WTC11 (cell line): ENCODE measurements around the gene LRRIQ1. TPM values are rescaled to one million over a fixed set of nuclear protein-coding genes. Genes with fewer than 3 reads are reported as not detected.

Source experiments
- ATAC-seq: fragments of 200-7000 bp; cut with Tn5 transposase; 2 replicates; pipeline ENCODE4 v1.10.0; 2021; ENCODE audit warnings: mild to moderate bottlenecking, moderate library complexity
- CTCF ChIA-PET: fragments of 300-600 bp; sonication (Branson Sonifier 250); formaldehyde crosslinking; loops from one replicate; lab custom pipeline; 2021; ENCODE audit warnings: antibody characterized with exemption; lab: Charles Lee
- POLR2A ChIA-PET: fragments of 350-600 bp; sonication (Branson Sonifier 250); formaldehyde crosslinking; loops from one replicate; lab custom pipeline; 2021; ENCODE audit warnings: antibody characterized with exemption; lab: Charles Lee
- DNase-seq: peaks from one replicate; pipeline ENCODE4 v3.0.0; 2021; ENCODE audit warnings: low spot score
- H3K27ac Mint-ChIP-seq: 2 replicates; pipeline ENCODE4 v1.8.0; 2021; ENCODE audit warnings: mixed read lengths
- H3K27me3 Mint-ChIP-seq: 2 replicates; pipeline ENCODE4 v1.8.0; 2021; ENCODE audit warnings: low read depth, mild to moderate bottlenecking, moderate library complexity, mixed read lengths
- H3K36me3 Mint-ChIP-seq: 2 replicates; pipeline ENCODE4 v1.8.0; 2021; ENCODE audit warnings: mixed read lengths
- H3K4me1 Mint-ChIP-seq: 2 replicates; pipeline ENCODE4 v1.8.0; 2022; ENCODE audit warnings: mixed read lengths
- H3K4me3 Mint-ChIP-seq: 2 replicates; pipeline ENCODE4 v1.8.0; 2021; ENCODE audit warnings: mild to moderate bottlenecking, moderate library complexity, mixed read lengths
- H3K9me3 Mint-ChIP-seq: 2 replicates; pipeline ENCODE4 v1.8.0; 2021; ENCODE audit warnings: mixed read lengths
- CBFB ChIP-seq: sonication (generic); formaldehyde crosslinking; IDR thresholded peaks from 2 replicates; pipeline ENCODE4 v1.8.1; 2022; ENCODE audit warnings: mild to moderate bottlenecking, low read depth, missing genetic modification reagents
- FOXJ3 ChIP-seq: sonication (generic); formaldehyde crosslinking; IDR thresholded peaks from 2 replicates; pipeline ENCODE4 v1.9.0; 2021; ENCODE audit warnings: missing genetic modification reagents, mild to moderate bottlenecking, borderline replicate concordance
- FOXP1 ChIP-seq: sonication (generic); formaldehyde crosslinking; IDR thresholded peaks from 2 replicates; pipeline ENCODE4 v1.8.0; 2022; ENCODE audit warnings: missing genetic modification reagents, mild to moderate bottlenecking, moderate library complexity, borderline replicate concordance
- GRHL2 ChIP-seq: fragments of 250-450 bp; sonication (Bioruptor Pico); IDR thresholded peaks from 2 replicates; pipeline ENCODE4 v1.8.0; 2022; ENCODE audit warnings: mild to moderate bottlenecking, moderate library complexity; ENCODE audit not compliant: insufficient replicate concordance, severe bottlenecking
- IRF2 ChIP-seq: sonication (generic); formaldehyde crosslinking; IDR thresholded peaks from 2 replicates; pipeline ENCODE4 v1.8.0; 2022; ENCODE audit warnings: low read depth, missing genetic modification reagents, borderline replicate concordance
- JAZF1 ChIP-seq: fragments of 250-450 bp; sonication (Bioruptor Pico); IDR thresholded peaks from 2 replicates; pipeline ENCODE4 v1.9.0; 2021; ENCODE audit warnings: moderate library complexity, mild to moderate bottlenecking, inconsistent platforms
- MYBL2 ChIP-seq: sonication (generic); formaldehyde crosslinking; IDR thresholded peaks from 2 replicates; pipeline ENCODE4 v1.8.1; 2023; ENCODE audit warnings: mild to moderate bottlenecking, moderate library complexity, missing genetic modification reagents
- NR3C1 ChIP-seq: sonication (generic); formaldehyde crosslinking; conservative IDR thresholded peaks from 2 replicates; pipeline ENCODE4 v1.8.1; 2023; ENCODE audit warnings: low read depth, mild to moderate bottlenecking, missing genetic modification reagents
- PRRX2 ChIP-seq: fragments of 250-450 bp; sonication (Bioruptor Pico); IDR thresholded peaks from 2 replicates; pipeline ENCODE4 v1.8.0; 2021; ENCODE audit warnings: mild to moderate bottlenecking
- ZNF138 ChIP-seq: sonication (generic); formaldehyde crosslinking; conservative IDR thresholded peaks from 2 replicates; pipeline ENCODE4 v1.8.1; 2022; ENCODE audit warnings: mild to moderate bottlenecking, moderate library complexity, missing genetic modification reagents
- ZNF416 ChIP-seq: fragments of 250-450 bp; sonication (Bioruptor Pico); IDR thresholded peaks from 2 replicates; pipeline ENCODE4 v1.9.0; 2021; ENCODE audit warnings: mild to moderate bottlenecking, inconsistent platforms
- ZNF423 ChIP-seq: fragments of 250-450 bp; sonication (Bioruptor Pico); IDR thresholded peaks from 2 replicates; pipeline ENCODE4 v2.1.2; 2022; ENCODE audit warnings: mild to moderate bottlenecking, moderate library complexity
- ZNF671 ChIP-seq: fragments of 250-450 bp; sonication (Bioruptor Pico); IDR thresholded peaks from 2 replicates; pipeline ENCODE4 v1.8.0; 2021; ENCODE audit warnings: mild to moderate bottlenecking
- total RNA-seq: library from RNA; stranded (reverse); gene quantifications from 3 replicates; pipeline ENCODE4 v1.2.3, GENCODE V29; 2021
- TF ChIP-seq, protein P1 (sequence below): sonication (generic); formaldehyde crosslinking; conservative IDR thresholded peaks from 2 replicates; pipeline ENCODE4 v1.8.1; 2022; ENCODE audit warnings: mild to moderate bottlenecking, missing genetic modification reagents
- TF ChIP-seq, protein P2 (sequence below): fragments of 250-450 bp; sonication (Bioruptor Pico); IDR thresholded peaks from 2 replicates; pipeline ENCODE4 v1.9.0; 2021; ENCODE audit warnings: mild to moderate bottlenecking
- TF ChIP-seq, protein P3 (sequence below): sonication (generic); formaldehyde crosslinking; IDR thresholded peaks from 2 replicates; pipeline ENCODE4 v1.8.0; 2022; ENCODE audit warnings: mild to moderate bottlenecking, missing genetic modification reagents
- TF ChIP-seq, protein P4 (sequence below): fragments of 200-600 bp; IDR thresholded peaks from 2 replicates; pipeline ENCODE4 v1.8.0; 2022; ENCODE audit warnings: antibody characterized with exemption
- TF ChIP-seq, protein P5 (sequence below): sonication (generic); formaldehyde crosslinking; IDR thresholded peaks from 2 replicates; pipeline ENCODE4 v1.8.1; 2022; ENCODE audit warnings: mild to moderate bottlenecking, missing genetic modification reagents, moderate library complexity, borderline replicate concordance
- TF ChIP-seq, protein P6 (sequence below): sonication (generic); formaldehyde crosslinking; IDR thresholded peaks from 2 replicates; pipeline ENCODE4 v1.8.0; 2023; ENCODE audit warnings: missing genetic modification reagents
- TF ChIP-seq, protein P7 (sequence below): fragments of 250-450 bp; sonication (Bioruptor Pico); IDR thresholded peaks from 2 replicates; pipeline ENCODE4 v1.9.0; 2021; ENCODE audit warnings: moderate library complexity, mild to moderate bottlenecking, inconsistent platforms, borderline replicate concordance
- TF ChIP-seq, protein P8 (sequence below): sonication (generic); formaldehyde crosslinking; IDR thresholded peaks from 2 replicates; pipeline ENCODE4 v1.8.1; 2023; ENCODE audit warnings: mild to moderate bottlenecking, missing genetic modification reagents

Gene LRRIQ1
- total RNA-seq, 1 experiment from 2014 or later, result 1.3 TPM

DNA sequence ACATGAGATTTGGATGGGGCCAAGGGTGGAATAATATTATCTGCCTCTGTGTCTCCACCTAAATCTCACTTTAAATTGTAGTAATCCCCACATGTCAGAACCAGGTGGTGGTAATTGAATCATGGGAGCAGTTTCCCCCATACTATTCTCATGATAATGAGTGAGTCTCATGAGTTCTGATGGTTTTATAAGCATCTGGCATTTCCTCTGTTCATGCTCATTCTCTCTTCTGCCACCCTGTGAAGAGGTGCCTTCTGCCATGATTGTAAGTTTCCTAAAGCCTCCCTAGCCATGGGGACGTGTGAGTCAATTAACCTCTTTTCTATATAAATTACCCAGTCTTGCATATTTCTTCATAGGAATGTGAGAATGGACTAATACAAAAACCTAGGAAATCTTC lies 29.9 kb upstream of the LRRIQ1 start (continued):
- TF ChIP-seq, protein P1, sequence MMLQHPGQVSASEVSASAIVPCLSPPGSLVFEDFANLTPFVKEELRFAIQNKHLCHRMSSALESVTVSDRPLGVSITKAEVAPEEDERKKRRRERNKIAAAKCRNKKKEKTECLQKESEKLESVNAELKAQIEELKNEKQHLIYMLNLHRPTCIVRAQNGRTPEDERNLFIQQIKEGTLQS (CRISPR knock-in tag), result no peak
- TF ChIP-seq ZNF416 (CRISPR knock-in tag) (no peak), NR3C1 (CRISPR knock-in tag) (no peak), JAZF1 (CRISPR knock-in tag) (no peak)

DNA sequence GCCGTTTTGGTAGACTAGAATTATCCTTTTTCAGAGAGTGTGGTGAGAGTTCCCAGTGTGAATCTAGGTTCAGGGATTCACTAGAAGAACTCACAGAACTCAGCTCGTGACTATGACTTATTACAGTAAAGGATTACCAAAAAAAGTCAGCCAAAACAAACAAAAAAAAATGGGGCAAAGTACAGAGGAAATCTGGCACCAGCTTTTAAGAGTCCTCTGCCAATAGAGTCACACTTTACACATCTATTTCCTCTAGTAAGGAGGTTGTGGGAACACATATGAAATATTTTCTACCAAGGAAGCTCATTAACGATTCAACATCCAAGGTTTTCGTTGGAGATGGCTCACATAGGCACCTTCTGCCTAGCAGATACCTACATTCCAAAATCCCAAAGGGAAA lies 28.3 kb upstream of the LRRIQ1 start:
- TF ChIP-seq FOXJ3 (CRISPR knock-in tag) (no peak), ZNF671 (CRISPR knock-in tag) (no peak), IRF2 (CRISPR knock-in tag) (no peak), FOXP1 (no peak), JAZF1 (CRISPR knock-in tag) (no peak), ZNF423 (no peak), NR3C1 (CRISPR knock-in tag) (no peak), PRRX2 (CRISPR knock-in tag) (no peak), MYBL2 (CRISPR knock-in tag) (no peak), GRHL2 (CRISPR knock-in tag) (no peak), ZNF138 (CRISPR knock-in tag) (no peak), CBFB (CRISPR knock-in tag) (no peak)
- TF ChIP-seq, protein P2, sequence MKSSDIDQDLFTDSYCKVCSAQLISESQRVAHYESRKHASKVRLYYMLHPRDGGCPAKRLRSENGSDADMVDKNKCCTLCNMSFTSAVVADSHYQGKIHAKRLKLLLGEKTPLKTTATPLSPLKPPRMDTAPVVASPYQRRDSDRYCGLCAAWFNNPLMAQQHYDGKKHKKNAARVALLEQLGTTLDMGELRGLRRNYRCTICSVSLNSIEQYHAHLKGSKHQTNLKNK (CRISPR knock-in tag), result no peak
- TF ChIP-seq, protein P3, sequence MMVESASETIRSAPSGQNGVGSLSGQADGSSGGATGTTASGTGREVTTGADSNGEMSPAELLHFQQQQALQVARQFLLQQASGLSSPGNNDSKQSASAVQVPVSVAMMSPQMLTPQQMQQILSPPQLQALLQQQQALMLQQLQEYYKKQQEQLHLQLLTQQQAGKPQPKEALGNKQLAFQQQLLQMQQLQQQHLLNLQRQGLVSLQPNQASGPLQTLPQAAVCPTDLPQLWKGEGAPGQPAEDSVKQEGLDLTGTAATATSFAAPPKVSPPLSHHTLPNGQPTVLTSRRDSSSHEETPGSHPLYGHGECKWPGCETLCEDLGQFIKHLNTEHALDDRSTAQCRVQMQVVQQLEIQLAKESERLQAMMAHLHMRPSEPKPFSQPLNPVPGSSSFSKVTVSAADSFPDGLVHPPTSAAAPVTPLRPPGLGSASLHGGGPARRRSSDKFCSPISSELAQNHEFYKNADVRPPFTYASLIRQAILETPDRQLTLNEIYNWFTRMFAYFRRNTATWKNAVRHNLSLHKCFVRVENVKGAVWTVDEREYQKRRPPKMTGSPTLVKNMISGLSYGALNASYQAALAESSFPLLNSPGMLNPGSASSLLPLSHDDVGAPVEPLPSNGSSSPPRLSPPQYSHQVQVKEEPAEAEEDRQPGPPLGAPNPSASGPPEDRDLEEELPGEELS (CRISPR knock-in tag), result no peak
- TF ChIP-seq, protein P4, sequence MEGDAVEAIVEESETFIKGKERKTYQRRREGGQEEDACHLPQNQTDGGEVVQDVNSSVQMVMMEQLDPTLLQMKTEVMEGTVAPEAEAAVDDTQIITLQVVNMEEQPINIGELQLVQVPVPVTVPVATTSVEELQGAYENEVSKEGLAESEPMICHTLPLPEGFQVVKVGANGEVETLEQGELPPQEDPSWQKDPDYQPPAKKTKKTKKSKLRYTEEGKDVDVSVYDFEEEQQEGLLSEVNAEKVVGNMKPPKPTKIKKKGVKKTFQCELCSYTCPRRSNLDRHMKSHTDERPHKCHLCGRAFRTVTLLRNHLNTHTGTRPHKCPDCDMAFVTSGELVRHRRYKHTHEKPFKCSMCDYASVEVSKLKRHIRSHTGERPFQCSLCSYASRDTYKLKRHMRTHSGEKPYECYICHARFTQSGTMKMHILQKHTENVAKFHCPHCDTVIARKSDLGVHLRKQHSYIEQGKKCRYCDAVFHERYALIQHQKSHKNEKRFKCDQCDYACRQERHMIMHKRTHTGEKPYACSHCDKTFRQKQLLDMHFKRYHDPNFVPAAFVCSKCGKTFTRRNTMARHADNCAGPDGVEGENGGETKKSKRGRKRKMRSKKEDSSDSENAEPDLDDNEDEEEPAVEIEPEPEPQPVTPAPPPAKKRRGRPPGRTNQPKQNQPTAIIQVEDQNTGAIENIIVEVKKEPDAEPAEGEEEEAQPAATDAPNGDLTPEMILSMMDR, result no peak
- TF ChIP-seq, protein P5, sequence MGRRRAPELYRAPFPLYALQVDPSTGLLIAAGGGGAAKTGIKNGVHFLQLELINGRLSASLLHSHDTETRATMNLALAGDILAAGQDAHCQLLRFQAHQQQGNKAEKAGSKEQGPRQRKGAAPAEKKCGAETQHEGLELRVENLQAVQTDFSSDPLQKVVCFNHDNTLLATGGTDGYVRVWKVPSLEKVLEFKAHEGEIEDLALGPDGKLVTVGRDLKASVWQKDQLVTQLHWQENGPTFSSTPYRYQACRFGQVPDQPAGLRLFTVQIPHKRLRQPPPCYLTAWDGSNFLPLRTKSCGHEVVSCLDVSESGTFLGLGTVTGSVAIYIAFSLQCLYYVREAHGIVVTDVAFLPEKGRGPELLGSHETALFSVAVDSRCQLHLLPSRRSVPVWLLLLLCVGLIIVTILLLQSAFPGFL (CRISPR knock-in tag), result no peak
- TF ChIP-seq, protein P6, sequence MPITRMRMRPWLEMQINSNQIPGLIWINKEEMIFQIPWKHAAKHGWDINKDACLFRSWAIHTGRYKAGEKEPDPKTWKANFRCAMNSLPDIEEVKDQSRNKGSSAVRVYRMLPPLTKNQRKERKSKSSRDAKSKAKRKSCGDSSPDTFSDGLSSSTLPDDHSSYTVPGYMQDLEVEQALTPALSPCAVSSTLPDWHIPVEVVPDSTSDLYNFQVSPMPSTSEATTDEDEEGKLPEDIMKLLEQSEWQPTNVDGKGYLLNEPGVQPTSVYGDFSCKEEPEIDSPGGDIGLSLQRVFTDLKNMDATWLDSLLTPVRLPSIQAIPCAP, result no peak
- TF ChIP-seq, protein P7, sequence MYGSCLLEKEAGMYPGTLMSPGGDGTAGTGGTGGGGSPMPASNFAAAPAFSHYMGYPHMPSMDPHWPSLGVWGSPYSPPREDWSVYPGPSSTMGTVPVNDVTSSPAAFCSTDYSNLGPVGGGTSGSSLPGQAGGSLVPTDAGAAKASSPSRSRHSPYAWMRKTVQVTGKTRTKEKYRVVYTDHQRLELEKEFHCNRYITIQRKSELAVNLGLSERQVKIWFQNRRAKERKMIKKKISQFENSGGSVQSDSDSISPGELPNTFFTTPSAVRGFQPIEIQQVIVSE (CRISPR knock-in tag), result no peak
- TF ChIP-seq, protein P8, sequence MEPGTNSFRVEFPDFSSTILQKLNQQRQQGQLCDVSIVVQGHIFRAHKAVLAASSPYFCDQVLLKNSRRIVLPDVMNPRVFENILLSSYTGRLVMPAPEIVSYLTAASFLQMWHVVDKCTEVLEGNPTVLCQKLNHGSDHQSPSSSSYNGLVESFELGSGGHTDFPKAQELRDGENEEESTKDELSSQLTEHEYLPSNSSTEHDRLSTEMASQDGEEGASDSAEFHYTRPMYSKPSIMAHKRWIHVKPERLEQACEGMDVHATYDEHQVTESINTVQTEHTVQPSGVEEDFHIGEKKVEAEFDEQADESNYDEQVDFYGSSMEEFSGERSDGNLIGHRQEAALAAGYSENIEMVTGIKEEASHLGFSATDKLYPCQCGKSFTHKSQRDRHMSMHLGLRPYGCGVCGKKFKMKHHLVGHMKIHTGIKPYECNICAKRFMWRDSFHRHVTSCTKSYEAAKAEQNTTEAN, result no peak
- no peak for ATAC-seq
- Mint-ChIP-seq H3K4me3 (no peak overlapping the region), H3K36me3 (peaks cover 18% of the 10 kb centered on the region), H3K27me3 (no peaks in the 10 kb centered on the region), H3K27ac (no peak overlapping the region), H3K9me3 (peaks cover 24% of the 10 kb centered on the region), H3K4me1 (peaks cover 46% of the 10 kb centered on the region)
- POLR2A ChIA-PET, result no interaction called here
- no peak for DNase-seq
- CTCF ChIA-PET, result no interaction called here
